ENCODE results near the gene GABBR2. TPM values are rescaled to one million over a fixed set of nuclear protein-coding genes. Genes with fewer than 3 reads are reported as not detected.

GABBR2 gene
- total RNA-seq, 1 donor = not detected

DNA sequence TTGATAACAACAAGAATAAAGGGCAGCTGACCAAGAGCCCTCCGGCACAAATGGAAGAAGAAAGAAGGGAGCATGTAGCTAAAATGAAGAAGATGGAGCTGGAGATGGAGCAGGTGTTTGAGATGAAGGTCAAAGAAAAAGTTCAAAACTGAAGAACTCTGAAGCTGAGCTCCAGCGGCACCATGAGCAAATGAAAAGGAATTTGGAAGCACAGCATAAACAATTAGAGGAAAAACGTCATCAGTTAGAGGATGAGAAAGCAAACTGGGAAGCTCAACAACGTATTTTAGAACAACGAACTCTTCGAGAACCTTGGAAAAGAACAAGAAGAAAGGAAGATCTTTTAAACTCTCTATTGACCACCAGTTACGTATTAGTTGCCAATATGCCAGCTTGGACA, 100.9 kb downstream of the GABBR2 start:
- TF ChIP-seq, protein P1, sequence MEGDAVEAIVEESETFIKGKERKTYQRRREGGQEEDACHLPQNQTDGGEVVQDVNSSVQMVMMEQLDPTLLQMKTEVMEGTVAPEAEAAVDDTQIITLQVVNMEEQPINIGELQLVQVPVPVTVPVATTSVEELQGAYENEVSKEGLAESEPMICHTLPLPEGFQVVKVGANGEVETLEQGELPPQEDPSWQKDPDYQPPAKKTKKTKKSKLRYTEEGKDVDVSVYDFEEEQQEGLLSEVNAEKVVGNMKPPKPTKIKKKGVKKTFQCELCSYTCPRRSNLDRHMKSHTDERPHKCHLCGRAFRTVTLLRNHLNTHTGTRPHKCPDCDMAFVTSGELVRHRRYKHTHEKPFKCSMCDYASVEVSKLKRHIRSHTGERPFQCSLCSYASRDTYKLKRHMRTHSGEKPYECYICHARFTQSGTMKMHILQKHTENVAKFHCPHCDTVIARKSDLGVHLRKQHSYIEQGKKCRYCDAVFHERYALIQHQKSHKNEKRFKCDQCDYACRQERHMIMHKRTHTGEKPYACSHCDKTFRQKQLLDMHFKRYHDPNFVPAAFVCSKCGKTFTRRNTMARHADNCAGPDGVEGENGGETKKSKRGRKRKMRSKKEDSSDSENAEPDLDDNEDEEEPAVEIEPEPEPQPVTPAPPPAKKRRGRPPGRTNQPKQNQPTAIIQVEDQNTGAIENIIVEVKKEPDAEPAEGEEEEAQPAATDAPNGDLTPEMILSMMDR (IDR thresholded peaks at IDR 0.05; ENCODE audit: insufficient read depth, low read depth, low read length) = no peak
- no peak overlapping the region for H3K4me3 ChIP-seq (ENCODE audit: low read depth, low read length)
- peak; percentile 85 for DNase-seq (ENCODE audit: low read depth)

DNA sequence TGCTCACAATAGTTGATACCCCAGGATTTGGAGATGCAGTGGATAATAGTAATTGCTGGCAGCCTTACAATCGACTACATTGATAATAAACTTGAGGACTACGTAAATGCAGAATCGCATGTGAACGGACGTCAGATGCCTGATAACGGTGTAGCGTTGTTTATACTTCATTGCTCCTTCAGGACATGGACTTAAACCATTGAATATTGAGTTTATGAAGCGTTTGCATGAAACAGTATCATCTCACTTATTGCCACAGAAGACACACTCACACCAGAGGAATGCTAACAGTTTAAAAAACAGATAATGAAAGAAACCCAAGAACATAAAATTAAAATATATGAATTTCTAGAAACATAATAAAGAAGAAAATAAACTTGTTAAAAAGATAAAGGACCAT, 101.6 kb downstream of the GABBR2 start:
- H3K4me3 ChIP-seq (ENCODE audit: low read depth, low read length) = no peak overlapping the region
- peak; percentile 87 for DNase-seq (ENCODE audit: low read depth)
- TF ChIP-seq, protein P1 (IDR thresholded peaks at IDR 0.05; ENCODE audit: insufficient read depth, low read depth, low read length) = no peak

DNA sequence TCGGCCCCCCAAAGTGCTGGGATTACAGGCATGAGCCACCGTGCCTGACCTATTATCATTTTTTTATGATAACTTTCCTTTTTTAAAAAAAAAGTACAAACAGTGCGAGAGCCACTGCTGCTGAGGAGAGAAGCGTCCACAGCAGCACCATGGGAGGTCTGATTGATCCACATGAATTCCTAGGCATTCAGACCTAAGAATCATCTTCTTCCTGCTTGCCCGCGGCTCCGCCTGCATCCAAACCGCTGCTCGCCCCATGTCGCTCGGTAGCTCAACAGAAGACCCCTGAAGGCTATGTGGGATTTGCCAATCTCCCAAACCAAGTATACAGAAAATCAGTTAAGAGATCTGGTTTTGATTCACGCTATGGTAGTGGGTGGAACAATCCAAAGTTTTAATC, 102.0 kb downstream of the GABBR2 start:
- no peak overlapping the region for H3K4me3 ChIP-seq (ENCODE audit: low read depth, low read length)
- DNase-seq (ENCODE audit: low read depth) = no peak
- TF ChIP-seq, protein P1 (IDR thresholded peaks at IDR 0.05; ENCODE audit: insufficient read depth, low read depth, low read length) = no peak

DNA sequence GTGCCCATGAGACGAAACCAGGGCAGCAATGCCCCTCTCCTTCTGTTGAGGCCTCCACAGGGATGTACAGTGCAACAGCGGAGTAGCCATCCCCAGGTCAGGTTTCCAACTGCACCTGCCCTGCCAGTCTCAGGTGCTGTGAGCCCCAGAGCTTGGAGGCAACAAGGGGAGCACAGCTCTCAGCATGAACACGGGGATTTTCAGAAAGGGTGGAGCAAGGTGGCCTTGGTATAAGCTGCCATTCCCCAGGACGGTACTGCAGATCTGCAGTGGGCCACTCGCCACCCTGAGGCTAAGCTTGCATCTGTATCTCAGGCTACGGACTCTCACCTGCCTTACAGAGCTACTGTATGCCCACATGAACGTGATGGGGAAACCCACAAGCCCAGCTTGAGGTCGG, 103.6 kb downstream of the GABBR2 start:
- H3K4me3 ChIP-seq (ENCODE audit: low read depth, low read length) = no peak overlapping the region
- TF ChIP-seq, protein P1 (IDR thresholded peaks at IDR 0.05; ENCODE audit: insufficient read depth, low read depth, low read length) = no peak
- DNase-seq (ENCODE audit: low read depth) = no peak

DNA sequence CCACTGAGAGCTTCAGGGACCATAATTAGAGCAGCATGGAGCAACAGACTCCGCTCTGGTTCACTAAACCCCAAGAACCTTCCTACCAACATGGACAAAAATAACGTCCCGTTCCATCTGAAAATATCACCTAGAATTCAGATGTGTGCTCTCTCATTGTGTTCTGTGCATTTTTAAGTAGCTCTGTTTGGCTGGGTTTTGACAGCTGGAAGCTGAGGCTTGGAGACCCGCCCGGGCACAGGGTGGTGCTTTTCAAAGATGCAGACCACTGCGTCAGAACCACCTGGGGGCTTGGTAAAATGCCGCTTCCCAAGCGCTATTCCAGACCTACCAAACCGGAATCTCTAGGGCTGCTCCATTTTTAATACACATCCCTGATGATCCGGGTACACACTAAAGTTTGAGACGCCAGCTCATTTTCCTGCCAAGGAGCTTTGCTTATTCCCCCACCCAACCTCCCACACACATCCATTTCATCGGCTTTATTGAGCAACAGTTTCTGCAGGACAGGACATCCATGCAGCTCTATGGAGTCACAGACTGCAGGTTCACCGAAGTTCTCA, 104.8 kb downstream of the GABBR2 start:
- peak; percentile 11 for DNase-seq (ENCODE audit: low read depth)
- TF ChIP-seq, protein P1 (IDR thresholded peaks at IDR 0.05; ENCODE audit: insufficient read depth, low read depth, low read length) = no peak
- no peak overlapping the region for H3K4me3 ChIP-seq (ENCODE audit: low read depth, low read length)

DNA sequence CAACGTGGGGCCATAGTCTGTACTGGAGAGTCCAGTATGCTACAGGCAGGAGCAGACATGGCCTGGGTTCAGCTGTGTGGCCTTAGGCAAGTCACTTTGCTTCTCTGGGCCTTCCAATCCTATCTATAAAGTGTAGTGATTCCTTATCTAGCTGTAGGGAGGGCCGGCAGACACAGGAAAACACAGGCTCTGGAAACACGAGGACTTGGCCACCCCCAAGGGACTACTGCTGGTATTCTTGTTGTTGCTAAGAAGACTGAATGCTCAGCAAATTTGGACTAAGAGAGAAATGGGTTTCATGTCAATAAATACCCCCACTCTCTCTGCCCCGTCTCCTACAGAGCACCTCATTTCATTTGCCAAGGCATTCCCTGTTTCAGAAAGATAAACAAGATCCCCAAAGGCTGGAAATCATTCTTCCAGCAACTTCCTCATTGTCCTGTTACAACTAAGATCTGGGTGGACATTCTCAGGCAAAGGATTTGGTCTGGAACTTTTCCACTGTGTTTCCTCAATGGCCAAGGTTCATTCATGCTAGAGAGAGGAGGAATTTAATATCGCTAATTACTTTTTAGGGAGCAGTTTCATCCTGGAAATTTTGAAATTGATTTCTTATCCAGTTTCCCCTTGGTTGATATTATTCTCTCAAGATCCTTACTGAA, 105.8 kb downstream of the GABBR2 start:
- H3K4me3 ChIP-seq (ENCODE audit: low read depth, low read length) = no peak overlapping the region
- TF ChIP-seq, protein P1 (IDR thresholded peaks at IDR 0.05; ENCODE audit: insufficient read depth, low read depth, low read length) = no peak
- DNase-seq (ENCODE audit: low read depth) = no peak

DNA sequence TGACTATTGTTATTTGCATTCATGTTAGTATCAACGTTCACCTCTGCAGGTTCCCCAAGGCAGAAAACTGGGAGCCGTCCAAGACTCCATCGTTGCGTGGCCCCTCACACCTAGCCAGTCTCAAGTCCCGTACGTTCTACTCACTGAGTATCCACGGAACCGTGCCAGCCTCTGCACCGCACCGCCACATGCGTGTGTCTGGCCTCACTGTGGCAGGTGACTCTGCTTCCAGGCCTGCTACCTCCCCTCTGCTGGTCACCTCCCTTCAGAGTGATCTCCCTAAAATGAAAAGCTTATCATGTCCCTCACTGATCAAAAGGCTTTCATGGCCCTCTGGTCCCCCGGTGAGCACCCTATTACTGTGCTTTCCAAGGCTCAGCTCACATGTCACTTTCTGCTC, 108.1 kb downstream of the GABBR2 start:
- DNase-seq (ENCODE audit: low read depth) = no peak
- TF ChIP-seq, protein P1 (IDR thresholded peaks at IDR 0.05; ENCODE audit: insufficient read depth, low read depth, low read length) = no peak
- H3K4me3 ChIP-seq (ENCODE audit: low read depth, low read length) = no peak overlapping the region

Data from fibroblast of villous mesenchyme (primary cell).